HCT116 (cell line): ENCODE results near the gene SLC37A4. TPM values are rescaled to one million over a fixed set of nuclear protein-coding genes. Genes with fewer than 3 reads are reported as not detected.
"Not testable (repeated sequence)": the region's sequence is repeated elsewhere in the genome, so short reads cannot be mapped to it uniquely, and the experiment has no call there.

Experiments used
- ATAC-seq: fragments of 200-7000 bp; cut with Tn5 transposase; 2 replicates; pipeline ENCODE4 v1.9.1; 2020; ENCODE audit warnings: mild to moderate bottlenecking, moderate library complexity
- BruUV-seq: library from RNA; stranded (reverse); fragments of 400-500 nt; replicated peaks from 2 replicates; lab custom pipeline; 2021; lab: Mats Ljungman, UMichigan
- CTCF ChIA-PET: fragments of 300-600 bp; sonication (Branson Sonifier 250); formaldehyde crosslinking; loops from one replicate; lab custom pipeline; 2021; ENCODE audit warnings: antibody characterized with exemption; lab: Charles Lee
- POLR2A ChIA-PET: fragments of 300-600, 350-600 bp; sonication (Branson Sonifier 250); formaldehyde crosslinking; loops from one replicate; lab custom pipeline; 2021; ENCODE audit warnings: antibody characterized with exemption; lab: Charles Lee
- RAD21 ChIA-PET, 2 experiments: fragments of 300-600 bp; sonication (Branson Sonifier 250); formaldehyde crosslinking; loops; one replicate each; lab custom pipeline; 2023; ENCODE audit warnings: low total read pairs in 2 of 2; ENCODE audit not compliant: uncharacterized antibody in 2 of 2, unreplicated experiment in 2 of 2, low non-redundant PET in 1 of 2; lab: Charles Lee
- DNase-seq: peaks from one replicate; pipeline ENCODE4 v3.0.0-alpha.2; 2010; ENCODE audit warnings: low read depth, low spot score
- H2AFZ ChIP-seq: fragments of 200-600 bp; shearing (Covaris generic), sonication (generic); 2 replicates; pipeline ENCODE4 v1.6.1; 2017; ENCODE audit warnings: low read depth, mixed run types, mixed read lengths, antibody characterized with exemption, low read length; ENCODE audit not compliant: poor library complexity, severe bottlenecking
- H3K27ac ChIP-seq: 2 replicates; pipeline ENCODE4 v1.5.1; 2012; ENCODE audit warnings: low read depth, low read length
- H3K27me3 ChIP-seq: fragments of 200-600 bp; sonication (generic); 2 replicates; pipeline ENCODE4 v1.6.1; 2016; ENCODE audit warnings: mixed run types, low read length, mixed read lengths; ENCODE audit not compliant: insufficient read depth
- H3K36me3 ChIP-seq, 2 experiments: fragments of 200-500 bp in 1 of 2; fragments of 200-600 bp in 1 of 2; sonication (Bioruptor generic) in 1 of 2; sonication (generic) in 1 of 2; 2 replicates each; pipeline versions ENCODE4 v1.5.1 to v1.6.1; 2014 to 2016; ENCODE audit warnings: low read length in 2 of 2, inconsistent platforms in 1 of 2, mixed read lengths in 1 of 2, mixed run types in 1 of 2; ENCODE audit not compliant: insufficient read depth in 2 of 2, control insufficient read depth in 1 of 2
- H3K4me1 ChIP-seq, 2 experiments: fragments of 200-600 bp in 1 of 2; sonication (generic) in 1 of 2; 2 replicates each; pipeline versions ENCODE4 v1.5.1 to v1.6.1; 2012 to 2017; ENCODE audit warnings: low read length in 2 of 2, inconsistent platforms in 1 of 2, mild to moderate bottlenecking in 1 of 2, mixed read lengths in 1 of 2, mixed run types in 1 of 2, moderate library complexity in 1 of 2; ENCODE audit not compliant: insufficient read depth in 2 of 2, control insufficient read depth in 1 of 2
- H3K4me2 ChIP-seq: fragments of 200-600 bp; sonication (generic); 2 replicates; pipeline ENCODE4 v1.6.1; 2017; ENCODE audit warnings: mixed run types, low read length, mixed read lengths
- H3K4me3 ChIP-seq, 2 experiments: fragments of 200-600 bp in 1 of 2; sonication (generic) in 1 of 2; replicated peaks in 1 of 2; 2 replicates each; pipeline ENCODE4 v1.5.1; 2011 to 2016; ENCODE audit warnings: low read length in 2 of 2, control low read depth in 1 of 2, low read depth in 1 of 2, mild to moderate bottlenecking in 1 of 2, mixed read lengths in 1 of 2, mixed run types in 1 of 2
- H3K79me2 ChIP-seq: fragments of 200-600 bp; sonication (generic); 2 replicates; pipeline ENCODE4 v1.6.1; 2017; ENCODE audit warnings: mild to moderate bottlenecking, mixed run types, low read length, moderate library complexity, mixed read lengths; ENCODE audit not compliant: insufficient read depth
- H3K9ac ChIP-seq: fragments of 200-600 bp; sonication (generic); 2 replicates; pipeline ENCODE4 v1.6.1; 2016; ENCODE audit warnings: low read length, mixed read lengths
- H3K9me2 ChIP-seq: fragments of 200-600 bp; sonication (generic), shearing (Covaris generic); 2 replicates; pipeline ENCODE4 v1.6.1; 2017; ENCODE audit warnings: mixed run types, mild to moderate bottlenecking, moderate library complexity; ENCODE audit not compliant: insufficient read depth
- H3K9me3 ChIP-seq, 2 experiments: fragments of 200-500 bp in 1 of 2; fragments of 200-600 bp in 1 of 2; sonication (Bioruptor generic) in 1 of 2; sonication (generic) in 1 of 2; 2 replicates each; pipeline ENCODE4 v1.6.1; 2014 to 2017; ENCODE audit warnings: low read length in 2 of 2, mixed read lengths in 2 of 2, inconsistent platforms in 1 of 2, low read depth in 1 of 2, mild to moderate bottlenecking in 1 of 2, mixed run types in 1 of 2, moderate library complexity in 1 of 2; ENCODE audit not compliant: control insufficient read depth in 1 of 2, insufficient read depth in 1 of 2
- H4K20me1 ChIP-seq: fragments of 200-600 bp; sonication (generic), shearing (Covaris generic); 2 replicates; pipeline ENCODE4 v1.6.1; 2017; ENCODE audit warnings: mixed run types, mild to moderate bottlenecking, moderate library complexity; ENCODE audit not compliant: insufficient read depth
- CBX3 ChIP-seq: IDR thresholded peaks from 2 replicates; pipeline ENCODE4 v1.6.1; 2012; ENCODE audit warnings: low read depth
- CTCF ChIP-seq, 3 experiments: fragments of 200-600 bp in 1 of 3; sonication (generic) in 1 of 3; IDR thresholded peaks in 2 of 3; conservative IDR thresholded peaks in 1 of 3; 2 replicates each; pipeline ENCODE4 v1.5.1; 2012 to 2017; ENCODE audit warnings: low read depth in 2 of 3, low read length in 2 of 3, antibody characterized with exemption in 1 of 3, borderline replicate concordance in 1 of 3, control low read depth in 1 of 3, mild to moderate bottlenecking in 1 of 3, mixed read lengths in 1 of 3, mixed run types in 1 of 3, moderate library complexity in 1 of 3; ENCODE audit not compliant: insufficient read depth in 1 of 3
- EZH2 ChIP-seq: fragments of 200-600 bp; sonication (generic); IDR thresholded peaks from 2 replicates; pipeline ENCODE4 v1.6.1; 2017; ENCODE audit warnings: antibody characterized with exemption, mixed run types
- EZH2phosphoT487 ChIP-seq: fragments of 200-600 bp; IDR thresholded peaks from 2 replicates; pipeline ENCODE4 v1.6.1; 2018; ENCODE audit warnings: antibody characterized with exemption, borderline replicate concordance
- FOSL1 ChIP-seq: IDR thresholded peaks from 2 replicates; pipeline ENCODE4 v1.6.1; 2012; ENCODE audit warnings: low read depth
- JUND ChIP-seq: IDR thresholded peaks from 2 replicates; pipeline ENCODE4 v1.6.1; 2012
- POLR2AphosphoS5 ChIP-seq: IDR thresholded peaks from 2 replicates; pipeline ENCODE4 v1.6.1; 2011; ENCODE audit warnings: mild to moderate bottlenecking, low read depth, low read length, moderate library complexity
- RAD21 ChIP-seq: IDR thresholded peaks from 2 replicates; pipeline ENCODE4 v1.6.1; 2012; ENCODE audit warnings: low read depth, mild to moderate bottlenecking
- SIN3A ChIP-seq: IDR thresholded peaks from 2 replicates; pipeline ENCODE4 v1.6.1; 2012; ENCODE audit warnings: low read depth
- SP1 ChIP-seq: IDR thresholded peaks from 2 replicates; pipeline ENCODE4 v1.6.1; 2012; ENCODE audit warnings: low read depth
- SRF ChIP-seq: IDR thresholded peaks from 2 replicates; pipeline ENCODE4 v1.6.1; 2012; ENCODE audit warnings: low read depth
- TCF7L2 ChIP-seq: IDR thresholded peaks from 2 replicates; pipeline ENCODE4 v1.7.0; 2011; ENCODE audit warnings: borderline replicate concordance, inconsistent platforms; ENCODE audit not compliant: insufficient read depth, insufficient read length; ENCODE audit errors: extremely low read depth
- ZFX ChIP-seq: fragments of 450-650 bp; IDR thresholded peaks from 2 replicates; pipeline ENCODE4 v1.6.1; 2017
- intact Hi-C: fragments of 100-400 bp; cut with micrococcal nuclease; formaldehyde crosslinking; loops from 2 replicates; pipeline ENCODE4 v1.10.0; 2022
- total RNA-seq: library from RNA; stranded (reverse); gene quantifications from one replicate; pipeline ENCODE4 v1.2.1, GENCODE V29; 2021; ENCODE audit not compliant: unreplicated experiment
- TF ChIP-seq, protein P1 (sequence below): IDR thresholded peaks from 2 replicates; pipeline ENCODE4 v1.6.1; 2011; ENCODE audit warnings: mild to moderate bottlenecking, low read length, moderate library complexity; ENCODE audit not compliant: insufficient replicate concordance; ENCODE audit errors: extremely low read depth

The SLC37A4 gene
- total RNA-seq, 1 experiment from 2014 or later: 49.8 TPM

- no peak overlapping the region for H3K4me2 ChIP-seq
- H3K27me3 ChIP-seq: no peaks in the 10 kb centered on the region
- no peak for ATAC-seq
- H3K79me2 ChIP-seq: no peaks in the 10 kb centered on the region
- POLR2A ChIA-PET: interaction anchor here (0.7 kb wide), 1 partner anchor 9 kb away, joined by 3 read pairs; no protein-coding TSS in a partner anchor
- BruUV-seq: no TSS peak
- no peaks in the 10 kb centered on the region for H3K4me1 ChIP-seq
- CTCF ChIA-PET: interaction anchor here (1.2 kb wide), 1 partner anchor 10 kb away, joined by 3 read pairs; no protein-coding TSS in a partner anchor
- intact Hi-C loops: no loop called here
- no peak overlapping the region for H3K9ac ChIP-seq
- RAD21 ChIA-PET: no interaction called here
- H3K9me2 ChIP-seq: no peaks in the 10 kb centered on the region
- H3K4me3 ChIP-seq: no peak overlapping the region
- H4K20me1 ChIP-seq: no peaks in the 10 kb centered on the region
- H3K27ac ChIP-seq: no peak overlapping the region
- TF ChIP-seq, protein P1, sequence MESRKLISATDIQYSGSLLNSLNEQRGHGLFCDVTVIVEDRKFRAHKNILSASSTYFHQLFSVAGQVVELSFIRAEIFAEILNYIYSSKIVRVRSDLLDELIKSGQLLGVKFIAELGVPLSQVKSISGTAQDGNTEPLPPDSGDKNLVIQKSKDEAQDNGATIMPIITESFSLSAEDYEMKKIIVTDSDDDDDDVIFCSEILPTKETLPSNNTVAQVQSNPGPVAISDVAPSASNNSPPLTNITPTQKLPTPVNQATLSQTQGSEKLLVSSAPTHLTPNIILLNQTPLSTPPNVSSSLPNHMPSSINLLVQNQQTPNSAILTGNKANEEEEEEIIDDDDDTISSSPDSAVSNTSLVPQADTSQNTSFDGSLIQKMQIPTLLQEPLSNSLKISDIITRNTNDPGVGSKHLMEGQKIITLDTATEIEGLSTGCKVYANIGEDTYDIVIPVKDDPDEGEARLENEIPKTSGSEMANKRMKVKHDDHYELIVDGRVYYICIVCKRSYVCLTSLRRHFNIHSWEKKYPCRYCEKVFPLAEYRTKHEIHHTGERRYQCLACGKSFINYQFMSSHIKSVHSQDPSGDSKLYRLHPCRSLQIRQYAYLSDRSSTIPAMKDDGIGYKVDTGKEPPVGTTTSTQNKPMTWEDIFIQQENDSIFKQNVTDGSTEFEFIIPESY: no peak
- TF ChIP-seq CTCF (IDR thresholded peaks at IDR 0.05 in 2 of 3, conservative IDR thresholded peaks at IDR 0.05 in 1 of 3; ENCODE audit: borderline replicate concordance in 1 of 3, insufficient read depth in 1 of 3, low read depth in 2 of 3, low read length in 2 of 3) (no peak), CBX3 (no peak), SP1 (no peak), TCF7L2 (no peak), FOSL1 (no peak), ZFX (no peak), EZH2 (no peak), EZH2phosphoT487 (no peak), POLR2AphosphoS5 (no peak), SIN3A (no peak), JUND (no peak), SRF (no peak), RAD21 (no peak)
- no peak overlapping the region for H2AFZ ChIP-seq
- no peak for DNase-seq
- H3K9me3 ChIP-seq: no peaks in the 10 kb centered on the region
- peaks cover 6 to 14% of the 10 kb centered on the region in 2 experiments for H3K36me3 ChIP-seq
Measured at GRCh38 chr11:119041821-119042514, 11.3 kb upstream of the SLC37A4 start.

DNA sequence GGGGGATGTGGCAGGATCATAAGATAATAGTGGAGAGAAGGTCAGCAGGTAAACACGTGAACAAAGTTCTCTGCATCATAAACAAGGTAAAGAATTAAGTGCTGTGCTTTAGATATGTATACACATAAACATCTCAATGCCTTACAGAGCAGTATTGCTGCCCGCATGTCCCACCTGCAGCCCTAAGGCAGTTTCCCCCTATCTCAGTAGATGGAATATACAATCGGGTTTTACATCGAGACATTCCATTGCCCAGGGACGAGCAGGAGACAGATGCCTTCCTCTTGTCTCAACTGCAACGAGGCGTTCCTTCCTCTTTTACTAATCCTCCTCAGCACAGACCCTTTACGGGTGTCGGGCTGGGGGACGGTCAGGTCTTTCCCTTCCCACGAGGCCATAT is 8.8 kb upstream of the SLC37A4 start:
- BruUV-seq, H3K4me3 ChIP-seq, H3K9me3 ChIP-seq, CTCF ChIA-PET, intact Hi-C loops, H4K20me1 ChIP-seq, H3K36me3 ChIP-seq, H3K4me2 ChIP-seq, H3K9ac ChIP-seq, H3K9me2 ChIP-seq, H2AFZ ChIP-seq, H3K27me3 ChIP-seq, DNase-seq, H3K79me2 ChIP-seq, H3K4me1 ChIP-seq, RAD21 ChIA-PET, ATAC-seq, H3K27ac ChIP-seq: not testable (repeated sequence)
- POLR2A ChIA-PET: interaction anchor here (1.1 kb wide), 1 partner anchor 16 kb away, joined by 3 read pairs; no protein-coding TSS in a partner anchor
